GM18858 (cell line): Measurements from ENCODE around the gene AMDHD2.

Source experiments
- ATAC-seq: cut with Tn5 transposase; IDR thresholded peaks from one replicate; pipeline ENCODE4 v1.9.1; 2021; ENCODE audit not compliant: unreplicated experiment

The AMDHD2 gene

GRCh38 chr16:2515180-2515851 lies 4.9 kb upstream of the AMDHD2 start:
- ATAC-seq, result no peak

GRCh38 chr16:2516391-2517240 lies 3.6 kb upstream of the AMDHD2 start:
- ATAC-seq, result no peak

GRCh38 chr16:2517954-2518605 lies 2.1 kb upstream of the AMDHD2 start:
- no peak for ATAC-seq

GRCh38 chr16:2518823-2519710 lies 1.1 kb upstream of the AMDHD2 start:
- no peak for ATAC-seq

- ATAC-seq, result no peak
These were observed 475 bp upstream of the AMDHD2 start for GRCh38 chr16:2519711-2520080.

GRCh38 chr16:2520784-2521531 lies 787 bp downstream of the AMDHD2 start:
- no peak for ATAC-seq

GRCh38 chr16:2523801-2524231 lies 3.6 kb downstream of the AMDHD2 start:
- no peak for ATAC-seq

GRCh38 chr16:2524339-2524938 lies 4.3 kb downstream of the AMDHD2 start:
- no peak for ATAC-seq

- no peak for ATAC-seq
These were observed 6.0 kb downstream of the AMDHD2 start for GRCh38 chr16:2526135-2526534.

- no peak for ATAC-seq
These were observed 7.1 kb downstream of the AMDHD2 start for GRCh38 chr16:2527071-2527783.

- ATAC-seq, result no peak
These were observed 7.6 kb downstream of the AMDHD2 start for GRCh38 chr16:2527784-2528100.

- no peak for ATAC-seq
These were observed 8.2 kb downstream of the AMDHD2 start for GRCh38 chr16:2528161-2529060.

GRCh38 chr16:2529061-2529931 lies 9.1 kb downstream of the AMDHD2 start:
- no peak for ATAC-seq

- no peak for ATAC-seq
These were observed 9.9 kb downstream of the AMDHD2 start for GRCh38 chr16:2529961-2530628.

GRCh38 chr16:2530629-2531318 lies 10.6 kb downstream of the AMDHD2 start:
- ATAC-seq, result no peak

- ATAC-seq, result no peak
These were observed 11.2 kb downstream of the AMDHD2 start, which contains the start of gene CEMP1 for GRCh38 chr16:2531371-2531695. Gene CEMP1 (minus strand): TSS chr16:2531408. CDS start chr16:2531073, 335 bp downstream.
